ENCODE data around the gene SLC41A2. TPM values are rescaled to one million over a fixed set of nuclear protein-coding genes. Genes with fewer than 3 reads are reported as not detected.

SLC41A2 gene
- total RNA-seq, 2 donors from 2014 or later, result 29.0 to 58.6 TPM

GRCh38 chr12:104964856-104965205 is 6.7 kb upstream of the SLC41A2 start:
- Histone ChIP-seq H3K4me1 (no peaks in the 10 kb centered on the region), H3K36me3 (replicated peaks in 1 of 2; ENCODE audit: insufficient read depth in 1 of 2, low read depth in 2 of 2) (no peaks in the 10 kb centered on the region), H3K9me3 (no peaks in the 10 kb centered on the region), H3K27me3 (no peaks in the 10 kb centered on the region), H3K27ac (no peak overlapping the region), H3K4me3 (no peak overlapping the region)
- TF ChIP-seq POLR2A (IDR thresholded peaks at IDR 0.05) (no peak), CTCF (IDR thresholded peaks at IDR 0.05) (no peak)
- ATAC-seq (no peak), DNase-seq (no peak)
- 43 to 79% methylated on average over 2 of the region's 2 CpGs for WGBS, 2 donors
- intact Hi-C loops (cut with DNase I), result no loop called here

GRCh38 chr12:104964167-104964855 is 6.2 kb upstream of the SLC41A2 start:
- H3K27me3 ChIP-seq, result no peaks in the 10 kb centered on the region
- WGBS, 2 donors, result 54 to 59% methylated on average over 8 of the region's 8 CpGs
- H3K36me3 ChIP-seq (replicated peaks in 1 of 2; ENCODE audit: insufficient read depth in 1 of 2, low read depth in 2 of 2), result no peaks in the 10 kb centered on the region
- ATAC-seq, result peak; percentile 49
- peaks cover 4% of the 10 kb centered on the region for H3K4me1 ChIP-seq
- H3K4me3 ChIP-seq, result no peak overlapping the region
- intact Hi-C loops (cut with DNase I), result no loop called here
- TF ChIP-seq CTCF (IDR thresholded peaks at IDR 0.05), result no peak
- TF ChIP-seq POLR2A (IDR thresholded peaks at IDR 0.05), result no peak
- no peaks in the 10 kb centered on the region for H3K9me3 ChIP-seq
- no peak for DNase-seq
- H3K27ac ChIP-seq, result no peak overlapping the region

DNA sequence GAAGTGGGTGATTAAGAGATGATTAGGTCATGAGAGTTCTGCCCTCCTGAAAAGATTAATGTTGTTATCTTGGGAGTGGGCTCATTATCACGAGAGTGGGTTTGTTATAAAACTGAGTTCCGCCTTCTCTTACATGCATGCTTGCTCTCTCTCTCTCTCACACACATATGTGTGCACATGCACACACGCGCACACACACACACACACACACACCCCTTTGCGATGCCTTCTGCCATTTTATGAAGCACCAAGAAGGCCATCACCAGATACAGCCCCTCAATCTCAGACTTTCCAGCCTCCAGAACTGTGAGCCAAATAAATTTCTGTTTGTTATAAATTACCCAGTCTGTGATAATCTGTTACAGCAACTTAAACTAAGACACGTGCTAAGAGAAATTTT is 5.7 kb upstream of the SLC41A2 start:
- ATAC-seq (no peak), DNase-seq (no peak)
- H3K9me3 ChIP-seq, result no peaks in the 10 kb centered on the region
- intact Hi-C loops (cut with DNase I), result no loop called here
- peaks cover 10% of the 10 kb centered on the region for H3K4me1 ChIP-seq
- no peak overlapping the region for H3K4me3 ChIP-seq
- no peak overlapping the region for H3K27ac ChIP-seq
- 71 to 74% methylated on average over 6 of the region's 6 CpGs for WGBS, 2 donors
- TF ChIP-seq POLR2A (IDR thresholded peaks at IDR 0.05) (no peak), CTCF (IDR thresholded peaks at IDR 0.05) (no peak)
- H3K27me3 ChIP-seq, result no peaks in the 10 kb centered on the region
- H3K36me3 ChIP-seq (replicated peaks in 1 of 2; ENCODE audit: insufficient read depth in 1 of 2, low read depth in 2 of 2), result no peaks in the 10 kb centered on the region

- H3K4me1 ChIP-seq, result peaks cover 24% of the 10 kb centered on the region
- H3K4me3 ChIP-seq, result no peak overlapping the region
- intact Hi-C loops (cut with DNase I), result no loop called here
- TF ChIP-seq CTCF (IDR thresholded peaks at IDR 0.05) (no peak), POLR2A (IDR thresholded peaks at IDR 0.05) (no peak)
- no peak for DNase-seq
- no peaks in the 10 kb centered on the region for H3K27me3 ChIP-seq
- 90 to 94% methylated on average over 4 of the region's 4 CpGs for WGBS, 2 donors
- no peak overlapping the region for H3K27ac ChIP-seq
- H3K9me3 ChIP-seq, result no peaks in the 10 kb centered on the region
- no peaks in the 10 kb centered on the region for H3K36me3 ChIP-seq (replicated peaks in 1 of 2; ENCODE audit: insufficient read depth in 1 of 2, low read depth in 2 of 2)
- no peak for ATAC-seq
Measured at GRCh38 chr12:104960464-104960863, 2.4 kb upstream of the SLC41A2 start.

- Histone ChIP-seq H3K36me3 (replicated peaks in 1 of 2; ENCODE audit: insufficient read depth in 1 of 2, low read depth in 2 of 2) (no peaks in the 10 kb centered on the region), H3K27ac (peak overlapping the region; percentile 84 to 98 (median 95)), H3K9me3 (no peaks in the 10 kb centered on the region), H3K4me3 (no peak overlapping the region), H3K27me3 (no peaks in the 10 kb centered on the region), H3K4me1 (peaks cover 29% of the 10 kb centered on the region)
- WGBS, 2 donors, result 19 to 43% methylated on average over 2 of the region's 2 CpGs
- intact Hi-C loops (cut with DNase I), result no loop called here
- no peak for DNase-seq
- ATAC-seq, result no peak
- TF ChIP-seq POLR2A (IDR thresholded peaks at IDR 0.05) (no peak), CTCF (IDR thresholded peaks at IDR 0.05) (no peak)
Measured at GRCh38 chr12:104959335-104959841, 1.3 kb upstream of the SLC41A2 start.

All from body of pancreas (tissue), 4 donors.